HEK293 (cell line): ENCODE data around the gene C16orf95.
A peak's percentile ranks its signal among the peaks of the same experiment; 100 is the strongest.

Experiments
- CTCF ChIA-PET: fragments of 350-600 bp; formaldehyde crosslinking; extraction: SDS; loops from one replicate; lab custom pipeline; 2021; ENCODE audit warnings: antibody characterized with exemption; lab: Yijun Ruan, JAX
- POLR2A ChIA-PET: fragments of 300-600 bp; formaldehyde crosslinking; extraction: SDS; loops from one replicate; lab custom pipeline; 2020; ENCODE audit warnings: antibody characterized with exemption, inconsistent platforms; lab: Yijun Ruan, JAX
- H3K27ac ChIP-seq: fragments of 200-500 bp; sonication (Bioruptor generic); 2 replicates; pipeline ENCODE4 v1.5.1; 2014; ENCODE audit warnings: low read depth, low read length, control low read depth, inconsistent platforms; ENCODE audit errors: extremely low read depth
- H3K36me3 ChIP-seq, 2 experiments: fragments of 200-500 bp in 1 of 2; sonication (Bioruptor generic) in 1 of 2; 1 replicate in 1 of 2; 2 replicates in 1 of 2; pipeline ENCODE4 v1.5.1; 2014 to 2017; ENCODE audit warnings: inconsistent platforms in 2 of 2, low read length in 2 of 2; ENCODE audit not compliant: control insufficient read depth in 2 of 2, insufficient read depth in 1 of 2
- H3K4me1 ChIP-seq: fragments of 200-500 bp; sonication (Bioruptor generic); 2 replicates; pipeline ENCODE4 v1.5.1; 2014; ENCODE audit warnings: mild to moderate bottlenecking, low read length, inconsistent platforms; ENCODE audit not compliant: control insufficient read depth, insufficient read depth
- H3K4me3 ChIP-seq: 2 replicates; pipeline ENCODE4 v1.5.1; 2011; ENCODE audit warnings: low read depth, mild to moderate bottlenecking, control low read depth, low read length, moderate library complexity
- H3K9me3 ChIP-seq: fragments of 200-500 bp; sonication (Bioruptor generic); 2 replicates; pipeline ENCODE4 v1.5.1; 2014; ENCODE audit warnings: low read depth, low read length, inconsistent platforms; ENCODE audit not compliant: control insufficient read depth, insufficient read depth
- EGR2 ChIP-seq: fragments of 450-650 bp; formaldehyde crosslinking; IDR thresholded peaks from 2 replicates; pipeline ENCODE4 v1.5.1; 2016; ENCODE audit warnings: low read depth, missing biosample characterization, missing genetic modification characterization
- FEZF1 ChIP-seq: fragments of 450-650 bp; formaldehyde crosslinking; IDR thresholded peaks from 2 replicates; pipeline ENCODE4 v1.5.1; 2016; ENCODE audit warnings: missing biosample characterization, missing genetic modification characterization
- GFI1B ChIP-seq: fragments of 450-650 bp; formaldehyde crosslinking; IDR thresholded peaks from 2 replicates; pipeline ENCODE4 v1.5.1; 2016; ENCODE audit warnings: missing biosample characterization, missing genetic modification characterization
- KLF9 ChIP-seq: fragments of 450-650 bp; formaldehyde crosslinking; IDR thresholded peaks from 2 replicates; pipeline ENCODE4 v1.5.1; 2016; ENCODE audit warnings: missing biosample characterization, missing genetic modification characterization, low read depth
- RBAK ChIP-seq: fragments of 450-650 bp; formaldehyde crosslinking; IDR thresholded peaks from 2 replicates; pipeline ENCODE4 v1.5.1; 2016; ENCODE audit warnings: missing biosample characterization, missing genetic modification characterization
- REPIN1 ChIP-seq: fragments of 450-650 bp; formaldehyde crosslinking; IDR thresholded peaks from 2 replicates; pipeline ENCODE4 v1.5.1; 2017; ENCODE audit warnings: missing biosample characterization, missing genetic modification characterization, low read depth
- SCRT1 ChIP-seq: fragments of 450-650 bp; formaldehyde crosslinking; IDR thresholded peaks from 2 replicates; pipeline ENCODE4 v1.5.1; 2016; ENCODE audit warnings: missing biosample characterization, missing genetic modification characterization, borderline replicate concordance
- YY1 ChIP-seq: fragments of 450-650 bp; formaldehyde crosslinking; IDR thresholded peaks from 2 replicates; pipeline ENCODE4 v1.5.1; 2018; ENCODE audit warnings: missing biosample characterization, missing genetic modification characterization
- YY2 ChIP-seq: fragments of 450-650 bp; formaldehyde crosslinking; IDR thresholded peaks from 2 replicates; pipeline ENCODE4 v1.5.1; 2016; ENCODE audit warnings: missing biosample characterization, missing genetic modification characterization
- ZFHX2 ChIP-seq: fragments of 450-650 bp; formaldehyde crosslinking; conservative IDR thresholded peaks from 2 replicates; pipeline ENCODE4 v1.5.1; 2016; ENCODE audit warnings: missing biosample characterization, missing genetic modification characterization
- ZFP69B ChIP-seq: fragments of 450-650 bp; formaldehyde crosslinking; IDR thresholded peaks from 2 replicates; pipeline ENCODE4 v1.5.1; 2016; ENCODE audit warnings: missing biosample characterization, missing genetic modification characterization
- ZNF140 ChIP-seq: fragments of 450-650 bp; formaldehyde crosslinking; IDR thresholded peaks from 2 replicates; pipeline ENCODE4 v1.5.1; 2016; ENCODE audit warnings: missing biosample characterization, missing genetic modification characterization
- ZNF19 ChIP-seq: fragments of 450-650 bp; formaldehyde crosslinking; IDR thresholded peaks from 2 replicates; pipeline ENCODE4; 2016; ENCODE audit warnings: missing biosample characterization, missing genetic modification characterization, low read depth
- ZNF223 ChIP-seq: fragments of 450-650 bp; formaldehyde crosslinking; IDR thresholded peaks from 2 replicates; pipeline ENCODE4 v1.5.1; 2016; ENCODE audit warnings: missing biosample characterization, missing genetic modification characterization
- ZNF311 ChIP-seq: fragments of 450-650 bp; formaldehyde crosslinking; IDR thresholded peaks from 2 replicates; pipeline ENCODE4 v1.5.1; 2017; ENCODE audit warnings: missing biosample characterization, missing genetic modification characterization, borderline replicate concordance
- ZNF366 ChIP-seq: fragments of 450-650 bp; formaldehyde crosslinking; conservative IDR thresholded peaks from 2 replicates; pipeline ENCODE4 v1.5.1; 2016; ENCODE audit warnings: missing biosample characterization, missing genetic modification characterization
- ZNF394 ChIP-seq: fragments of 450-650 bp; formaldehyde crosslinking; IDR thresholded peaks from 2 replicates; pipeline ENCODE4 v1.5.1; 2016; ENCODE audit warnings: missing biosample characterization, missing genetic modification characterization, mild to moderate bottlenecking, moderate library complexity, borderline replicate concordance
- ZNF549 ChIP-seq: fragments of 450-650 bp; IDR thresholded peaks from 2 replicates; pipeline ENCODE4 v1.5.1; 2018; ENCODE audit warnings: missing biosample characterization, missing genetic modification characterization, mild to moderate bottlenecking, inconsistent platforms, moderate library complexity
- ZSCAN23 ChIP-seq: fragments of 450-650 bp; formaldehyde crosslinking; IDR thresholded peaks from 2 replicates; pipeline ENCODE4 v1.5.1; 2016; ENCODE audit warnings: missing biosample characterization, missing genetic modification characterization
- TF ChIP-seq, protein P1 (sequence below): fragments of 450-650 bp; formaldehyde crosslinking; IDR thresholded peaks from 2 replicates; pipeline ENCODE4 v1.5.1; 2016; ENCODE audit warnings: missing biosample characterization, missing genetic modification characterization
- TF ChIP-seq, protein P2 (sequence below): fragments of 450-650 bp; formaldehyde crosslinking; IDR thresholded peaks from 2 replicates; pipeline ENCODE4 v1.5.1; 2016; ENCODE audit warnings: missing biosample characterization, missing genetic modification characterization, borderline replicate concordance
- TF ChIP-seq, protein P3 (sequence below): fragments of 450-650 bp; IDR thresholded peaks from 2 replicates; pipeline ENCODE4 v1.5.1; 2018; ENCODE audit warnings: missing biosample characterization, mild to moderate bottlenecking, missing genetic modification characterization

C16orf95 gene

DNA sequence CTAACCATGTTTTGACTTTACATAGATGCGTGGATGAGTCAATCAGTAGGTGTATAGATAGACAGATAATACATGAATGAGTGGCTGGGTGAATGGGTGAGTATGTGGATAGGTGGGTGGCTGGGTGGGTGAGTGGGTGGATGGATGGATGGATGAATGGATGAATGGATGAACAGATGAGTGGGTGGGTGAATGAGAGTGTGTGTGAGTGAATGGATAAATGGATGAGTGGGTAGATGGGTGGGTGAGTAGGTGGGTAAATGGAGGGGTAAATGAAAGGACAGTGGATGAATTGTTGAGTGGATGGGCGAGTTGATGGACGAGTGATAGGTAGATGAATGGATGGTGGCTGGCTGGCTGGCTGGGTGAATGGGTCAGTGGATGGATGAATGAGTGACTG, 23.2 kb downstream of the C16orf95 start:
- Histone ChIP-seq H3K9me3 (no peaks in the 10 kb centered on the region), H3K4me3 (no peak overlapping the region), H3K4me1 (no peaks in the 10 kb centered on the region), H3K27ac (no peak overlapping the region), H3K36me3 (peaks cover 0 to 3% of the 10 kb centered on the region in 2 experiments; a peak in 1 of 3 replicates)
- CTCF ChIA-PET = interaction anchor here (1.0 kb wide), 1 partner anchor 729 kb away, joined by 3 read pairs; no protein-coding TSS in a partner anchor
- TF ChIP-seq ZNF366 (tag by site-specific recombination) = peak; percentile 75
- no peak for TF ChIP-seq ZNF223 (tag by site-specific recombination)
- 0 out of 2 replicates have a peak, but pooled peaks have one; percentile 82 for TF ChIP-seq ZNF311 (tag by site-specific recombination)
- peak; percentile 100 for TF ChIP-seq ZFHX2 (tag by site-specific recombination)
- TF ChIP-seq EGR2 = peak; percentile 100
- no peak for TF ChIP-seq ZNF19 (tag by site-specific recombination)
- TF ChIP-seq, protein P1, sequence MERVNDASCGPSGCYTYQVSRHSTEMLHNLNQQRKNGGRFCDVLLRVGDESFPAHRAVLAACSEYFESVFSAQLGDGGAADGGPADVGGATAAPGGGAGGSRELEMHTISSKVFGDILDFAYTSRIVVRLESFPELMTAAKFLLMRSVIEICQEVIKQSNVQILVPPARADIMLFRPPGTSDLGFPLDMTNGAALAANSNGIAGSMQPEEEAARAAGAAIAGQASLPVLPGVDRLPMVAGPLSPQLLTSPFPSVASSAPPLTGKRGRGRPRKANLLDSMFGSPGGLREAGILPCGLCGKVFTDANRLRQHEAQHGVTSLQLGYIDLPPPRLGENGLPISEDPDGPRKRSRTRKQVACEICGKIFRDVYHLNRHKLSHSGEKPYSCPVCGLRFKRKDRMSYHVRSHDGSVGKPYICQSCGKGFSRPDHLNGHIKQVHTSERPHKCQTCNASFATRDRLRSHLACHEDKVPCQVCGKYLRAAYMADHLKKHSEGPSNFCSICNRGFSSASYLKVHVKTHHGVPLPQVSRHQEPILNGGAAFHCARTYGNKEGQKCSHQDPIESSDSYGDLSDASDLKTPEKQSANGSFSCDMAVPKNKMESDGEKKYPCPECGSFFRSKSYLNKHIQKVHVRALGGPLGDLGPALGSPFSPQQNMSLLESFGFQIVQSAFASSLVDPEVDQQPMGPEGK (tag by site-specific recombination) = no peak
- TF ChIP-seq ZNF140 (tag by site-specific recombination) = no peak
- POLR2A ChIA-PET = no interaction called here

DNA sequence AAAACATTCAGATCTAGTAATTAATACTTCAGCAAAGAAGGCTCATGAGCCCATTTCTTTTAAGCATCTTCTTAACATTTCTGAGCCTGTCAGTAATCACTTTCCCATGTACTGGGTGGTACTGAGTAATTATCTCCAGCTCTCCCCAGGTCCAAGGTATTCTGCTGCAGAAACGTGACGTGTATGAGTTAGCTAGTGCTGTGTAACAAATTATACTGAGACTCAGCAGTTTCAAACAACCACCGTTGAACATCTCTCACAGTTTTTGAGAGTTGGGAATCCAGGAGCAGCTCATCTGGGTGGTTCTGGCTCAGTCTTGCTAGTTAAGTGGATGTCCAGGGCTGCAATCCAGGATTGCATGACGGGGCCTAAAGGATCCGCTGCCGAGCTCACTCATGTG, 25.2 kb downstream of the C16orf95 start:
- no peak overlapping the region for H3K4me3 ChIP-seq
- no peak overlapping the region for H3K27ac ChIP-seq
- CTCF ChIA-PET = interaction anchor here (0.6 to 0.9 kb wide), 2 partner anchors 11 to 14 kb away, joined by 3 read pairs; no protein-coding TSS in a partner anchor
- H3K36me3 ChIP-seq = peaks cover 0 to 3% of the 10 kb centered on the region in 2 experiments; a peak in 1 of 3 replicates
- H3K9me3 ChIP-seq = no peaks in the 10 kb centered on the region
- POLR2A ChIA-PET = no interaction called here
- TF ChIP-seq RBAK (tag by site-specific recombination) = peak; percentile 67; the same call in 1 of the 2 replicates
- no peak for TF ChIP-seq ZNF549 (tag by site-specific recombination)
- TF ChIP-seq YY2 (tag by site-specific recombination) = no peak
- TF ChIP-seq, protein P2, sequence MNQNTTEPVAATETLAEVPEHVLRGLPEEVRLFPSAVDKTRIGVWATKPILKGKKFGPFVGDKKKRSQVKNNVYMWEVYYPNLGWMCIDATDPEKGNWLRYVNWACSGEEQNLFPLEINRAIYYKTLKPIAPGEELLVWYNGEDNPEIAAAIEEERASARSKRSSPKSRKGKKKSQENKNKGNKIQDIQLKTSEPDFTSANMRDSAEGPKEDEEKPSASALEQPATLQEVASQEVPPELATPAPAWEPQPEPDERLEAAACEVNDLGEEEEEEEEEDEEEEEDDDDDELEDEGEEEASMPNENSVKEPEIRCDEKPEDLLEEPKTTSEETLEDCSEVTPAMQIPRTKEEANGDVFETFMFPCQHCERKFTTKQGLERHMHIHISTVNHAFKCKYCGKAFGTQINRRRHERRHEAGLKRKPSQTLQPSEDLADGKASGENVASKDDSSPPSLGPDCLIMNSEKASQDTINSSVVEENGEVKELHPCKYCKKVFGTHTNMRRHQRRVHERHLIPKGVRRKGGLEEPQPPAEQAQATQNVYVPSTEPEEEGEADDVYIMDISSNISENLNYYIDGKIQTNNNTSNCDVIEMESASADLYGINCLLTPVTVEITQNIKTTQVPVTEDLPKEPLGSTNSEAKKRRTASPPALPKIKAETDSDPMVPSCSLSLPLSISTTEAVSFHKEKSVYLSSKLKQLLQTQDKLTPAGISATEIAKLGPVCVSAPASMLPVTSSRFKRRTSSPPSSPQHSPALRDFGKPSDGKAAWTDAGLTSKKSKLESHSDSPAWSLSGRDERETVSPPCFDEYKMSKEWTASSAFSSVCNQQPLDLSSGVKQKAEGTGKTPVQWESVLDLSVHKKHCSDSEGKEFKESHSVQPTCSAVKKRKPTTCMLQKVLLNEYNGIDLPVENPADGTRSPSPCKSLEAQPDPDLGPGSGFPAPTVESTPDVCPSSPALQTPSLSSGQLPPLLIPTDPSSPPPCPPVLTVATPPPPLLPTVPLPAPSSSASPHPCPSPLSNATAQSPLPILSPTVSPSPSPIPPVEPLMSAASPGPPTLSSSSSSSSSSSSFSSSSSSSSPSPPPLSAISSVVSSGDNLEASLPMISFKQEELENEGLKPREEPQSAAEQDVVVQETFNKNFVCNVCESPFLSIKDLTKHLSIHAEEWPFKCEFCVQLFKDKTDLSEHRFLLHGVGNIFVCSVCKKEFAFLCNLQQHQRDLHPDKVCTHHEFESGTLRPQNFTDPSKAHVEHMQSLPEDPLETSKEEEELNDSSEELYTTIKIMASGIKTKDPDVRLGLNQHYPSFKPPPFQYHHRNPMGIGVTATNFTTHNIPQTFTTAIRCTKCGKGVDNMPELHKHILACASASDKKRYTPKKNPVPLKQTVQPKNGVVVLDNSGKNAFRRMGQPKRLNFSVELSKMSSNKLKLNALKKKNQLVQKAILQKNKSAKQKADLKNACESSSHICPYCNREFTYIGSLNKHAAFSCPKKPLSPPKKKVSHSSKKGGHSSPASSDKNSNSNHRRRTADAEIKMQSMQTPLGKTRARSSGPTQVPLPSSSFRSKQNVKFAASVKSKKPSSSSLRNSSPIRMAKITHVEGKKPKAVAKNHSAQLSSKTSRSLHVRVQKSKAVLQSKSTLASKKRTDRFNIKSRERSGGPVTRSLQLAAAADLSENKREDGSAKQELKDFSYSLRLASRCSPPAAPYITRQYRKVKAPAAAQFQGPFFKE (tag by site-specific recombination) = no peak
- no peak for TF ChIP-seq ZNF366 (tag by site-specific recombination)
- H3K4me1 ChIP-seq = no peaks in the 10 kb centered on the region

DNA sequence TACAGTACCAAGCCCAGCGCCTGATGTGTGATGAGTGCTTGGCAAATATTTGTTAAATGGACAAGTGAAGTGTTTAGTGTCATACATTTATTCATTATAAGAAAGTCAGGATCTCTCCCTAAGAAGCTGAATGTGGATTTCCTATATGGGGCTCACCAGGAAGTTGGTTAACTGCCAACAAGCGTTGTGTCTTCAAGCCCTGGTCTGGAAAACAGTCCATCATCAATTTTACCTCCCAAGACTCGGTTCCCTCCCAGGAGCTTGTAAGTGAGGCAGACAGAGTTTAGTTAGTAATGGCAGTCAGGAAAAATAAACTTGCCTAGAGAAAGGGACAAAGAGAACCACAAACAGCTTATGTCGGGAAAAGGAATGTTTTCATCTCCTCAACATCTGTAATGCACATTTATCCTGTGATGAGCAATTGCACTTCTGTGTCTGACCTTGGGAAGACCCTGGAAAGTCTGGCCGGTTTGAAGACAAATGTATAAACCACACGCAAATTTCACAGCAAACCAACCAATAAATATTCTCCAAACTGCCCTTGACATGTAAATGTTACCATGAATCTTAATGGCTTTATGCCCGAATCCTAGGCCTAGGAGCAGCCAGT, 28.3 kb downstream of the C16orf95 start:
- Histone ChIP-seq H3K36me3 (peaks cover 0 to 3% of the 10 kb centered on the region in 2 experiments; a peak in 1 of 3 replicates), H3K4me3 (no peak overlapping the region), H3K9me3 (no peaks in the 10 kb centered on the region), H3K4me1 (no peaks in the 10 kb centered on the region), H3K27ac (no peak overlapping the region)
- ChIA-PET CTCF (interaction anchor here (1.5 kb wide), 1 partner anchor 10 kb away, joined by 6 read pairs; no protein-coding TSS in a partner anchor), POLR2A (no interaction called here)
- TF ChIP-seq GFI1B (tag by site-specific recombination) = no peak
- no peak for TF ChIP-seq ZFP69B
- TF ChIP-seq FEZF1 (tag by site-specific recombination) = no peak
- no peak for TF ChIP-seq KLF9 (tag by site-specific recombination)
- no peak for TF ChIP-seq ZNF394 (tag by site-specific recombination)
- no peak for TF ChIP-seq ZSCAN23 (tag by site-specific recombination)
- TF ChIP-seq, protein P3, sequence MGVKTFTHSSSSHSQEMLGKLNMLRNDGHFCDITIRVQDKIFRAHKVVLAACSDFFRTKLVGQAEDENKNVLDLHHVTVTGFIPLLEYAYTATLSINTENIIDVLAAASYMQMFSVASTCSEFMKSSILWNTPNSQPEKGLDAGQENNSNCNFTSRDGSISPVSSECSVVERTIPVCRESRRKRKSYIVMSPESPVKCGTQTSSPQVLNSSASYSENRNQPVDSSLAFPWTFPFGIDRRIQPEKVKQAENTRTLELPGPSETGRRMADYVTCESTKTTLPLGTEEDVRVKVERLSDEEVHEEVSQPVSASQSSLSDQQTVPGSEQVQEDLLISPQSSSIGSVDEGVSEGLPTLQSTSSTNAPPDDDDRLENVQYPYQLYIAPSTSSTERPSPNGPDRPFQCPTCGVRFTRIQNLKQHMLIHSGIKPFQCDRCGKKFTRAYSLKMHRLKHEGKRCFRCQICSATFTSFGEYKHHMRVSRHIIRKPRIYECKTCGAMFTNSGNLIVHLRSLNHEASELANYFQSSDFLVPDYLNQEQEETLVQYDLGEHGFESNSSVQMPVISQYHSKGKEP = no peak
- TF ChIP-seq SCRT1 (tag by site-specific recombination) = no peak
- no peak for TF ChIP-seq YY1 (tag by site-specific recombination)
- no peak for TF ChIP-seq REPIN1 (tag by site-specific recombination)
